ENCODE results near the gene TCIRG1. TPM values are rescaled to one million over a fixed set of nuclear protein-coding genes. Genes with fewer than 3 reads are reported as not detected.

TCIRG1 gene
- total RNA-seq, 4 donors from 2014 or later = 84.4 to 251 (median 142) TPM

DNA sequence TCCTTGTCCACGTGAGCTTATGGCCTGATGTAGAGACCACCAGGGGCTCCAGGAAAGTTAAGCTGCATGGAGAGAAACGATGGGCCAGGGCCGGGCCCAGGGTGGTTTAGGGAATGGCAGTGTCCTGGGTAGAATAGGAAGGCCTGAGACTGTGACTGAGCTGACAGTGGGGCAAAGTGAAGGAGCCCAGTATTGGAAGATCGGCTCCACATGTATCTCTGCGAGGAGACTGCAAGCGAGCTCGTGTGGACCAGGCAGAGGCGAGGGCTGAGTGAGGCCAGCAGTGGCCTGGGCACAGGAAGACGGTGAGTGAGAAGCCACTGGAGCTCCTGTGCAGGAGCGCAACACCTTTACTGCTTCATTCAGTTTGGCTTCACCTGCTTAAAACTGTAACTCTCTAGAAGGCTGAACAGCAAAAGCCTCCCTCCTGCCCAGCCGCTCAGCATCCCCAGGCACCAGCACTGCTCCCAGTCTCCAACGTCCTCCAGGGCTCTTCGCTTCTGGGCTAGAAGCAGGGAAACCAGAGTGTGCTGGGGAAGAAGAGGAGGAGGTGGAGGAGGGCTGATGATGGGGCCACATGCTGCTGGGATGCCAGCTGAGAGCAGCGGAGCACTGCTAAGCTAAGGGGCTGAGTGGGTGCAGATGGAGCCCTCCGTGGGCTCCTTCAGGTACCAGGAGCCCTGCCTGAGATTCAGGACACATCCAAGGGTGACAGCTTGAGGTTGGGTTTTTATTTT lies 13.5 kb downstream of the TCIRG1 start:
- TF ChIP-seq, protein P1, sequence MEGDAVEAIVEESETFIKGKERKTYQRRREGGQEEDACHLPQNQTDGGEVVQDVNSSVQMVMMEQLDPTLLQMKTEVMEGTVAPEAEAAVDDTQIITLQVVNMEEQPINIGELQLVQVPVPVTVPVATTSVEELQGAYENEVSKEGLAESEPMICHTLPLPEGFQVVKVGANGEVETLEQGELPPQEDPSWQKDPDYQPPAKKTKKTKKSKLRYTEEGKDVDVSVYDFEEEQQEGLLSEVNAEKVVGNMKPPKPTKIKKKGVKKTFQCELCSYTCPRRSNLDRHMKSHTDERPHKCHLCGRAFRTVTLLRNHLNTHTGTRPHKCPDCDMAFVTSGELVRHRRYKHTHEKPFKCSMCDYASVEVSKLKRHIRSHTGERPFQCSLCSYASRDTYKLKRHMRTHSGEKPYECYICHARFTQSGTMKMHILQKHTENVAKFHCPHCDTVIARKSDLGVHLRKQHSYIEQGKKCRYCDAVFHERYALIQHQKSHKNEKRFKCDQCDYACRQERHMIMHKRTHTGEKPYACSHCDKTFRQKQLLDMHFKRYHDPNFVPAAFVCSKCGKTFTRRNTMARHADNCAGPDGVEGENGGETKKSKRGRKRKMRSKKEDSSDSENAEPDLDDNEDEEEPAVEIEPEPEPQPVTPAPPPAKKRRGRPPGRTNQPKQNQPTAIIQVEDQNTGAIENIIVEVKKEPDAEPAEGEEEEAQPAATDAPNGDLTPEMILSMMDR (IDR thresholded peaks at IDR 0.05) = no peak

DNA sequence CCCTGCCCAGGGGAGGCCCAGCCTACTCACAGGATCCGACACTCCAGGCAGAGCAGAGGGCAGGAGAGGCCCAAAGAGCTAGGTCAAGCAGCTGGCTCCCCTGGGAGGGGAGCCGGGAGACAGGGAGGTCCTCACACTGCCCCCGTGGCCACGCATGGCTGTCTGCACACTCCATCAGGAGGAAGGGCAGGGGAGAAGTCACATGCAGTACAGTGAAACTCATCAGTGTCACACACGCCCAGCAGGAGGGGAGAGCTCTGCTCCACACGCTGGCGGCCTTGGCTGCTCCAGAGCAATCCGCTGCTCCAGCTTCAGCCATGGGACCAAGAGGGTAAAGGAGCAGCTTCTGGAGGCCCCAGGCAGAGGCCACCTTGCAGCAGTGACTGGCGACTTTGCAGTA lies 14.3 kb downstream of the TCIRG1 start:
- TF ChIP-seq, protein P1 (IDR thresholded peaks at IDR 0.05) = no peak
- DNase-seq (ENCODE audit: low spot score) (no peak), ATAC-seq (ENCODE audit: low FRiP score) (no peak)

More for the DNA sequence above, 13.5 kb downstream of the TCIRG1 start:
- DNase-seq (ENCODE audit: low spot score) (no peak), ATAC-seq (ENCODE audit: low FRiP score) (no peak)

DNA sequence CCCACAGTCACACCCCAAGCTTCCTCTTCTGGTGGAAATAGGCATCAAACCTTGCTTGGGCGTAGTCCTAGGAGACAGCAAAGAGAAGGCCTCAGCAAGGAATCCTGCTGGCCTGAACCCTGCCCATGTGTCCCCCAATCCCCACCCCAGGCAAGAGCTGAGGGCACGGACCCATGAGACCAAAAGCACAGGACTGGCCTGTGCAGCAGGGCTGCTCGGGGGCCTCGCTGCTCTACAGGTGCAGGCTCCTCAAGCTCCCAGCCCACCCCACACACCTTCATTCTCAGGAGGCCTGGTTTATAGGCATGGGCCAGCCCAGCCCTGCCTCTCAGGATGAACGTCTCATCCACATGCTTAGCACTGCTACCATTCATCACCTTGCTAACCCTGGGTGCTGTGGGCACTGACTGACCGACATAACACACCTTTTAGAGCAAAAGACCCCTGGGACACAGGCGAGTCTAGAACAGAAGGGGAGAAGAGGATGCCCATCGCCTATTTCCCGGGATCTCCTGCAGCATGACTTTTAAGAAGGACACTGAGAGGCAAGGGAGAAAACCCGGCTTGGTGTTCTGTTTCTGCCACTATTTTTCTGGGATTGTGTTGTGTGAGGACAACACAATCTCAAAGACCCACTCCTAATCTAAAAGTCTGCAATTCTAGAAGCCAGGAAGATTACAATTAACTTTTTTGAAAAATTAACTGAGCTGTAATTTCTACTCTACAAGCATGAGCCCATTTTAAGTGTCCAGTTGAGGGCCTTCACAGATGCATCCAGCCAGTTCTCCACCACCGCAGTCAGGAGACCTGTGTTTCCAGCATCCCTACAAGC lies 15.4 kb downstream of the TCIRG1 start:
- TF ChIP-seq, protein P1 (IDR thresholded peaks at IDR 0.05) = no peak
- DNase-seq (ENCODE audit: low spot score) = no peak
- ATAC-seq (ENCODE audit: low FRiP score) = no peak

DNA sequence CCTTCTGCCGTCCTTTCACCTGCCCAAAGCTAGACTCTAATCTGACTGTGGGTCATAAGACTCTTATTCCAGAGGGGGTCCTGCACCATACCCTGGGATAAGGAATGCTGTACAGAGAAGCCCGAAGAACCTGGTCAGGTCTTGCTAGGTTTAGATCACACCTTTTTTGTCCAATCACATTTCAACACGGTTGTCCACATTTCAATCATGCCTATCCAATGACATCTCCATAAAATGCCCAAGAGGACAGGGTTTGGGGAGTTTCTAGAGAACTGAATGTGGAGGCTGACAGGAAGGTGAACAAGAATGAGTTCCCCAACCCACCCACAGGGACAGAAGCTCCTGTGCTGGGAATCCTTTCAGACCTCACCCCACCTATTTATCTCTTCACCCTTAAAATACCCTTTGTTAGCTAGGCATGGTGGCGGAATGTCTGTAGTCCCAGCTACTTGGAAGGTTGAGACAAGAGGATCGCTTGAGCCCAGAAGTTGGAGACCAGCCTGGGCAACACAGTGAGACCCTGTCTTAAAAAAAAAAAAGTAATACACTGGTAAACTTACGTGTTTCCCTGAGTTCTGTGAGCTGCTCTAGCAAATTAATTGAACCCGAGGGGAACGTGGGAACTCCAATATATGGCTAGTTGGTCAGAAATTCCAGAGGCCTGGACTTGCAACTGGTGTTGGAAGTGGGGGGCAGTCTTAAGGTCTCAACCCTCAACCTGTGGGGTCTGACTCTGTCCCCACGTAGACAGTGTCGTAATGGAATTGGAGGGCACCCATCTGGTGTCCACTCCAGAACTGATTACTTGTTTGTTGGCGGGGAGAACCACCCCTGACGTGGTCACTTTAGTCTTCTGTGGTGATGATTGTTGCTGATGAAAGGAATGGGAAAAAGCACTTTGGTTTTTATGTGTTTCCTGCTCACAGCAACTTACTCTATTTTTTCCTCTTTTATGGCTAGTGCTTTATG lies 17.8 kb downstream of the TCIRG1 start:
- ATAC-seq (ENCODE audit: low FRiP score) (no peak), DNase-seq (ENCODE audit: low spot score) (no peak)
- TF ChIP-seq, protein P1 (IDR thresholded peaks at IDR 0.05) = no peak

DNA sequence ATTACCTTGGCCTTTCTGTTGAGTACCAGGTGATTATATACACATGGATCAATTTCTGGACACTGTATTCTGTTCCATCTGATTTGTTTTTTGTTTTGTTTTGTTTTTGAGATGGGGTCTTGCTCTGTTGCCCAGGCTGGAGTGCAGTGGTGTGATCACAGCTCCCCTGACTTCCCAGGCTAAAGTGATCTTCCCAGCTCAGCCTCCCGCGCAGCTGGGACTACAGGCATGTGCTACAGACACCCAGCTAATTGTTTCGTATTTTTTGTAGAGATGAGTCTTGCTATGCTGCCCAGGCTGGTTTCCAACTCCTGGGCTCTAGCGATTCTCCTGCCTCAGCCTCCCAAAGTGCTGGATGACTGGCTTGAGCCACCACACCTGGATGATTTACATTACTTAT lies 19.0 kb downstream of the TCIRG1 start:
- no peak for DNase-seq (ENCODE audit: low spot score)
- ATAC-seq (ENCODE audit: low FRiP score) = no peak
- TF ChIP-seq, protein P1 (IDR thresholded peaks at IDR 0.05) = no peak

DNA sequence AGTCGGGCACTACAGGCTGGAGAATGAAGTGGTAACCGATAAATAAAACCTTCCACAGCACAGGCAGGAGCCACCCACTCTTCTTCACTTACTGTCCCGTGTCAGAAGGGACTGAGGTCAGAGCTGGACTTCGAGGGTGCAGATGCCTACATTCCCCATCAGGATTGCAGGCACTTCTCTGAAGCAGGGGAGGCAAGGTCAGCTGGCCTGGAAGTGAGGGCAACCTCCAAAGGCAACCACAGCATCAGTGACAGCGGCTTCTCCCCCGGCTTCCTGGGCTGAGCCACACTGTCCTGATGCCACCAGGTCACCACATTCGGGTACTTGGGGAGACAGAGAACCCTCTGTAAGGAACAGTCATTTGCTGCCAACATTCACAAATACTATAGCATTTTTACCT lies 22.7 kb downstream of the TCIRG1 start:
- TF ChIP-seq, protein P1 (IDR thresholded peaks at IDR 0.05) = no peak
- ATAC-seq (ENCODE audit: low FRiP score) = no peak
- DNase-seq (ENCODE audit: low spot score) = no peak

All from omental fat pad (tissue), 4 donors.